ENCODE results near the gene ZNF777. TPM values are rescaled to one million over a fixed set of nuclear protein-coding genes. Genes with fewer than 3 reads are reported as not detected.

ZNF777 gene
- polyA plus RNA-seq, 1 donor from 2014 or later = 6.1 TPM

- Histone ChIP-seq H2AFZ (ENCODE audit: low read depth, low read length) (no peak overlapping the region), H3K4me2 (ENCODE audit: low read length) (no peak overlapping the region), H3K9me3 (ENCODE audit: low read length) (no peaks in the 10 kb centered on the region), H3K27ac (ENCODE audit: low read length) (no peak overlapping the region), H4K20me1 (ENCODE audit: insufficient read depth) (no peaks in the 10 kb centered on the region), H3K36me3 (ENCODE audit: insufficient read depth, low read length) (no peaks in the 10 kb centered on the region), H3K4me3 (ENCODE audit: low read length) (no peak overlapping the region), H3K79me2 (replicated peaks; ENCODE audit: insufficient read depth, low read length) (peaks cover 8% of the 10 kb centered on the region), H3K27me3 (ENCODE audit: insufficient read depth, low read depth, low read length) (no peaks in the 10 kb centered on the region), H3K9me2 (ENCODE audit: insufficient read depth, low read length) (no peaks in the 10 kb centered on the region), H3K9ac (ENCODE audit: low read length) (no peak overlapping the region), H3F3A (ENCODE audit: insufficient read depth, low read length, poor library complexity, severe bottlenecking) (peaks cover 3% of the 10 kb centered on the region)
- no peak for TF ChIP-seq EZH2 (IDR thresholded peaks at IDR 0.05; ENCODE audit: borderline replicate concordance, insufficient read depth, low read length, poor library complexity, severe bottlenecking)
- no peak for TF ChIP-seq EP300 (conservative IDR thresholded peaks at IDR 0.05; ENCODE audit: poor library complexity, severe bottlenecking)
- no peak for TF ChIP-seq CTCF (IDR thresholded peaks at IDR 0.05; ENCODE audit: poor library complexity, severe bottlenecking)
- TF ChIP-seq TAF1 (IDR thresholded peaks at IDR 0.05; ENCODE audit: low read depth) = no peak
- TF ChIP-seq RAD21 (conservative IDR thresholded peaks at IDR 0.05) = no peak
- TF ChIP-seq SMC3 (conservative IDR thresholded peaks at IDR 0.05; ENCODE audit: poor library complexity) = no peak
- TF ChIP-seq REST (IDR thresholded peaks at IDR 0.05; ENCODE audit: borderline replicate concordance) = no peak
- TF ChIP-seq POLR2AphosphoS5 (IDR thresholded peaks at IDR 0.05) = no peak
- TF ChIP-seq MXI1 (conservative IDR thresholded peaks at IDR 0.05; ENCODE audit: poor library complexity, severe bottlenecking) = no peak
These were observed 2.8 kb upstream of the ZNF777 start for GRCh38 chr7:149463500-149464161.

GRCh38 chr7:149462101-149462520, 1.2 kb upstream of the ZNF777 start:
- H3K27ac ChIP-seq (ENCODE audit: low read length) = no peak overlapping the region
- no peaks in the 10 kb centered on the region for H3K9me2 ChIP-seq (ENCODE audit: insufficient read depth, low read length)
- no peaks in the 10 kb centered on the region for H3K27me3 ChIP-seq (ENCODE audit: insufficient read depth, low read depth, low read length)
- peaks cover 3% of the 10 kb centered on the region for H3F3A ChIP-seq (ENCODE audit: insufficient read depth, low read length, poor library complexity, severe bottlenecking)
- H3K4me3 ChIP-seq (ENCODE audit: low read length) = no peak overlapping the region
- H3K36me3 ChIP-seq (ENCODE audit: insufficient read depth, low read length) = no peaks in the 10 kb centered on the region
- no peak overlapping the region for H3K9ac ChIP-seq (ENCODE audit: low read length)
- H3K79me2 ChIP-seq (replicated peaks; ENCODE audit: insufficient read depth, low read length) = peaks cover 21% of the 10 kb centered on the region
- no peaks in the 10 kb centered on the region for H3K9me3 ChIP-seq (ENCODE audit: low read length)
- TF ChIP-seq RAD21 (conservative IDR thresholded peaks at IDR 0.05) (no peak), REST (IDR thresholded peaks at IDR 0.05; ENCODE audit: borderline replicate concordance) (no peak), TAF1 (IDR thresholded peaks at IDR 0.05; ENCODE audit: low read depth) (no peak), CTCF (IDR thresholded peaks at IDR 0.05; ENCODE audit: poor library complexity, severe bottlenecking) (no peak), EZH2 (IDR thresholded peaks at IDR 0.05; ENCODE audit: borderline replicate concordance, insufficient read depth, low read length, poor library complexity, severe bottlenecking) (no peak), POLR2AphosphoS5 (IDR thresholded peaks at IDR 0.05) (no peak), MXI1 (conservative IDR thresholded peaks at IDR 0.05; ENCODE audit: poor library complexity, severe bottlenecking) (no peak), SMC3 (conservative IDR thresholded peaks at IDR 0.05; ENCODE audit: poor library complexity) (no peak), EP300 (conservative IDR thresholded peaks at IDR 0.05; ENCODE audit: poor library complexity, severe bottlenecking) (no peak)
- H2AFZ ChIP-seq (ENCODE audit: low read depth, low read length) = no peak overlapping the region
- H3K4me2 ChIP-seq (ENCODE audit: low read length) = no peak overlapping the region
- no peaks in the 10 kb centered on the region for H4K20me1 ChIP-seq (ENCODE audit: insufficient read depth)
